ENCODE data around the gene HSPA6.
A peak's percentile ranks its signal among the peaks of the same experiment; 100 is the strongest.
"Not testable (repeated sequence)": the region's sequence is repeated elsewhere in the genome, so short reads cannot be mapped to it uniquely, and the experiment has no call there.

Gene HSPA6

GRCh38 chr1:161556990-161557389, 32.6 kb downstream of the HSPA6 start:
- intact Hi-C loops (cut with DNase I); DNase-seq: not testable (repeated sequence)

GRCh38 chr1:161557506-161558450, 33.4 kb downstream of the HSPA6 start:
- peak in 1 of 10 donors; percentile 31 for DNase-seq
- intact Hi-C loops (cut with DNase I): not testable (repeated sequence)

DNA sequence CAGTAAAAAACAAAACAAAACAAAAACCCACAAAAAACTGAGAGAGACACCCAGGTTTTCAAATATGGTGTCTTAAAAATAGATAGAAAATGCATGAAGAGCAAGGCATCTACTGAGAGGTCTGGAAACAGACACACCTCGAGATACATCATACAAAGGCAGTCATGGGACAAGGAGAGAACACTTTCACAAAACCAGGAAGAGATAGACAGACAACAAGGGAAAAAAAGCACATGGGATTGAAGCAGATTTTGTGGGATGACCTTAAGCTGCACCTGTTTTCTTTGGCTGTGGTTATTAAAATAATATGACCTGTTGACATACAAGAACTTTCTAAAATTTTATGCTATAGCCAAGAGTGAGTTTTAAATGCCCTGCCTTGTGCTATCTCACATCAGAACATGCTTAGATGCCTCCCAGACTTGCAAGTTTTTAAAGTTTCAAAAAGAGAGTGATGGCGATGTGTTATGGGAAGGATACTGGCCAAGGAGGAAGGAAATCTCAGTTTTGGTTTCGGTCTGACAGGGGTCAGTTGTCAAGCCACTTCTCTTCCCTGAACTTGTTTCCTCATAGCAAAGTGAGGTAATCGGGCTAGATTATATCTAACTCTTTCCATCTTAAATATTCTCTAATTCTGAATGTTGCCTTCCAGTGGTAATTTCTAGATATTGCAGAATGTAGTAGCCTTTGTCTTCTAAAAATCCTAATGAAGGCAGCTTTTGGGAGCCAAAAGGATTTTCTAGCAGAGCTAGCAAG, 36.8 kb downstream of the HSPA6 start:
- DNase-seq; intact Hi-C loops (cut with DNase I): not testable (repeated sequence)

DNA sequence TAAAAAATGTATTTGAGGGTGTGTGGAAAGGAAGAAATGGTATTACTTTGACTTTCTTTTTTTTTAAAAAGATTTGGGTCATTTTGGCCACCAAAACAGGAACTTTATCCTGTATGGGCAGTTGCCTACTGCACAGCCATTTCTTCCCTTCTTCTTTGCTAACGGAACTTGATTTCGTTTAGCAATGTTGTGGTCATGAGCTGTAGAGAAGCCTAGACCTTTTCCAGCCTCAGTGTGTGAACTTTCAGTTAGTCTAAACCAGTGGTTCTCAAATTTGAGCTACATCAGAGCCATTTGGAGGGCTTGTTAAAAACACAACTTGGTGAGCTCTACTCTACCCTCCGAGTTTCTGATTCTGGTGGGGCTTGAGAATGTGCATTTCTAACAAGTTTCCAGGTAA, 38.1 kb downstream of the HSPA6 start:
- intact Hi-C loops (cut with DNase I); DNase-seq: not testable (repeated sequence)

GRCh38 chr1:161563522-161563921, 39.2 kb downstream of the HSPA6 start:
- DNase-seq; intact Hi-C loops (cut with DNase I): not testable (repeated sequence)

DNA sequence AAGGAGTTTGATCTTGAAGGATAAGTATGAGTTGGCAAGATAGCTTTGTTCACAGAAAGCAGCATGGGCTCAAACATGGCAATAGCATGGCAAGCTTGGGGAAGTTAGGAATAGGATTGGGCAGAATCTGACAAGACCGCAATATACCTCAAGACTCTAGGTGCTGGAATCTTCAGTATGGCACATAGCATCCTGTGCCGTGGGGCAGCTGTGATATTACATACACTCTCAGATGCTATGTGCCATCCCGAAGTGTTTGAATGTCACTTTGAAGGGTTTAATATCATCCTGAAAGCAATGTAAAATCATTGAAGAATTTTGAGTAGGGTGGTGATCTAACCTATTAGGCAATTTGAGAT, 42.2 kb downstream of the HSPA6 start:
- intact Hi-C loops (cut with DNase I); DNase-seq: not testable (repeated sequence)

DNA sequence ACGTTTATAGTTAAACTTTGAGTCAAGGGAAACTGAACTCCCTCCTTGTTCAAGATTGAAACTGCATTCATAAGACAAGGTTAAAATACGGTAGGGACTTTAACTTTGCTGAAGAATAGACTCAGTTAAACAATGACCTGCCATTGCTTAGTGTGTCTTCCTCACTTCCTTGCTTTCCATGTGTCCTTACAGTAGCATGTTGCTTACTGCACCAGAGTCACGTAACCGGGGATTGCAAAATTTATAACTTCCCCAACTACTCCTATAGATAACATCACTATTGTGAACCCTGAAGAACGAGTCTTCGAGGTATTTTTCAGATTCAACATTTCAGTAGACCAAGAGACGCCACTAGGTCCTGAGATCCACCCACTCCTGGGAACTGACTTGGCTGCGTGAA, 47.4 kb downstream of the HSPA6 start:
- intact Hi-C loops (cut with DNase I); DNase-seq: not testable (repeated sequence)

Data from posterior cingulate gyrus (tissue), 11 donors.